ENCODE data around the gene TUBD1. TPM values are rescaled to one million over a fixed set of nuclear protein-coding genes. Genes with fewer than 3 reads are reported as not detected.
A peak's percentile ranks its signal among the peaks of the same experiment; 100 is the strongest.
"Not testable (repeated sequence)": the region's sequence is repeated elsewhere in the genome, so short reads cannot be mapped to it uniquely, and the experiment has no call there.

The TUBD1 gene
- total RNA-seq, 1 experiment from 2014 or later, result 18.1 TPM

DNA sequence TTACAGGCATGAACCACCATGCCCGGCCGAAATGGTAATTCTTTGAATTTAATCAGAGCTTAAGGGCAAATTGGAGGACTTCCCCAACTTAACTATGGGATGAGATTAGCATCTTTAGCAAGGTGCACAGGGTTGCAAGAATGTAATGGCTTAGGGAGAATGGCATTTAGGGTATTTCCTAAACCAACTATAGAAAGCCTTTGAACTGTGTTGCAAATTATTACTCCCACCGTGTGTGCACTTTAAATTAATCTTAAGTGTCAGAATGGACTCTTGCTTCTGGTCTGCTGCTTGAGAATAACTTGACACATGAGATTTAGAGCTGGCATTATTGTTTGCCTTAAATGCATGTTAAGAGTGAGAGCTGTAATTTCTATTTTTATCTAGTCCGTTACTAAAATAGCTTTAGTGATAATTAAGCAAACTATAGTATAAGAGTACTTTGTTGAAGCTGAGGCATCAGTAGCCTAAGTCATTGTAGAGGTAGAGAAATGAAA, 59.8 kb downstream of the TUBD1 start:
- DNase-seq (ENCODE audit: low read depth), result peak; percentile 78
- in situ Hi-C loops (cut with HindIII; ENCODE audit: low pct_unique_long_range_greater_than_20kb, low sequenced_read_pairs), result no loop called here

DNA sequence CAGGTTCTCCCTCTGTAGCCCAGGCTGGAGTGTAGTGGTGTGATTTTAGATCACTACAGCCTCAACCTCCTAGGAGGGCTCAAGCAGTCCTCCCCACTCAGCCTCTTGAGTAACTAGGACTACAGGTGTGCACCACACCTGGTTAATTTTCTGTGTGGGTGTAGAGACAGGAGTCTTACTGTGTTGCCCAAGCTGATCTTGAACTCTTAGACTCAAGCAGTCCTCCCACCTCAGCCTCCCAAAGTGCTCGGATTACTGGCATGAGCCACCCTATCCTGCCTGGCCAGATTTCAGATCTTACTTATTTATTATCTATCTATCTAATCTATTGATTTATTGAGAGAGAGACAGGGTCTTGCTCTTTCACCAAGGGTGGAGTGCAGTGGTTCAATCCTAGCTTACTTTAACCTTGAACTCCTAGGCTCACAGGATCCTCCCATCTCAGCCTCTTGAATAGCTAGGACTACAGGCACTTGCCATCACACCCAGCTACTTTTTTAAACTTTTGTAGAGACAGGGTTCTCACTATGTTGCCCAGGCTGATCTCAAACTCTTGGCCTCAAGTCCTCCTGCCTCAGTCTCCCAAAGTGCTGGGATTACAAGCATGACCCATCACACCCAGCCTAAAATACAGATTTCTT, 61.8 kb downstream of the TUBD1 start:
- DNase-seq (ENCODE audit: low read depth), result no peak
- in situ Hi-C loops (cut with HindIII; ENCODE audit: low pct_unique_long_range_greater_than_20kb, low sequenced_read_pairs), result no loop called here

DNA sequence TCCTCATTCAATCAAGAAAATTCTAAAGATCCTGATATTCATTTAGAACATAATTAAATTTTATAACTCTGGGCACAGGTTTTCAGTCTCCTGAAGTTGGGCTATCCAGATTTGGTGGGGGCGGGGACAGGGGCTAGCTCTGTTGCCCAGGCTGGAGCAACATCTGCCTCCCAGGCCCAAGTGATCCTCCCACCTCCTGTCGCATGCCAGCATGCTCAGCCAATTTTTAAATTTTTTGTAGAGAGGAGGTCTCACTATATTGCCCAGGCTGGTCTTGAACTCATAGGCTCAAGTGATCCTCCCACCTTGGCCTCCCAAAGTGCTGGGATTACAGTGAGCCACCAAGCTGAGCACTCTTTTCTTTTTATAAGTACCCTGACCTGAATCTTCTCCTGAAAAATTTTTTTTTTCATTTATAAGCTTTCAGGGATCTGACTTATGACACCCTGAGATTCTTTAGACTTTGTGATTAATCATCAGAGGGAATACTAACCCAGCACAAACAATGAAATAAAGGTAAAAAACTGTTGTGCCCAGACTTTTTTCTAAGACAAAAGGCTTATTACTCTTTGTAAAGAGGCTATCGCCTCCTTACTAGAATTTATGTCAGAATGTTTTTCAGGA, 62.6 kb downstream of the TUBD1 start:
- DNase-seq (ENCODE audit: low read depth), result peak; percentile 60
- in situ Hi-C loops (cut with HindIII; ENCODE audit: low pct_unique_long_range_greater_than_20kb, low sequenced_read_pairs), result no loop called here

DNA sequence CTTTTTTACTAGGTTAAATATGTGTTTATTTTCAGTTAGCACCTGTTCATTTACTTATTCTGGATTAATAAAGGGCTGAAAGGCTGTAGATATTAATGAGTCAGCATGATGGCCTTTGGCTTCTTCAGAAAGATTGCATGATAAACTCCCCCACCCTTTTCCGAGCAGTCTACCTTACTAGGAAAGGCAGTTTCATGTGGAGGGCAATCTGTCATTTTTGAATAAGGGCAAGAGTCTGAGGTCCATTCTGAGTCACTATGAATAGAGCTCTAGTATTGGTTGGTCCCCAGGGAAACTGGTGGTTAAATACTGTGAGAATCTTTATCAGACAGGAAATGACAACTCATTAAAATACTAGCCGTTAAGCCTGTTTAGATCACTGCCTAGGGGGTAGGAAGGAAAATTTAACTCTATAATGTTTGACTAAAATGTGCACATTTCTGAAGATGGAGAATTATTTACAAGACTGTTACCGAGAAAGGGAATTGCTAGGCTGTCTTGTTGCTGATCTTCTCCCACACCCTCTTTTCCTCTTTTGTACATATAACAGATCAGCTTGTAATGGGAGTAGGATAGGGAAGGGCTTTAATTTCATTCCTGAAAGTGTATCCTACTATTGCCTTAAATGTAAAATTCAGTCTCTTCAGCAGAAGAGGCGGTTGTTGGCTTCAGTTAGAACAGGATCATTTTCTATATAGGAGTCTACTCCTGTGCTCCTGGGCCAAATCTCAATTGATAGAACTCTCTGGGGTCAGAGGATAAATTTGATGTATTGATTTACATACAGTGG, 63.3 kb downstream of the TUBD1 start:
- in situ Hi-C loops (cut with HindIII; ENCODE audit: low pct_unique_long_range_greater_than_20kb, low sequenced_read_pairs), result no loop called here
- DNase-seq (ENCODE audit: low read depth), result peak; percentile 99

DNA sequence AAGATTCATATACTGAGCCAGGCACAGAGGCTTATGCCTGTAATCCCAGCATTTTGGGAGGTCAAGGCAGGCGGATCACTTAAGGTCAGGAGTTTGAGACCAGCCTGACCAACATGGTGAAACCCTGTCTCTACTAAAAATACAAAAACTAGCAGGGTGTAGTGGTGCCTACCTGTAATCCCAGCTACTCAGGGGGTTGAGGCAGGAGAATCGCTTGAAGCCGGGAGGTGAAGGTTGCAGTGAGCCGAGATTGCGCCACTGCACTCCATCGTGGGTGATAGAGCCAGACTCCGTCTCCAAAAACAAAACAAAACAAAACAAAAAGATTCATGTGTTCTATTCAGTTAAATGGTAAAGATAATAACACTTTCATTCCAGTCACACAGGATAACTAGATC, 63.9 kb downstream of the TUBD1 start:
- in situ Hi-C loops (cut with HindIII; ENCODE audit: low pct_unique_long_range_greater_than_20kb, low sequenced_read_pairs); DNase-seq (ENCODE audit: low read depth): not testable (repeated sequence)

DNA sequence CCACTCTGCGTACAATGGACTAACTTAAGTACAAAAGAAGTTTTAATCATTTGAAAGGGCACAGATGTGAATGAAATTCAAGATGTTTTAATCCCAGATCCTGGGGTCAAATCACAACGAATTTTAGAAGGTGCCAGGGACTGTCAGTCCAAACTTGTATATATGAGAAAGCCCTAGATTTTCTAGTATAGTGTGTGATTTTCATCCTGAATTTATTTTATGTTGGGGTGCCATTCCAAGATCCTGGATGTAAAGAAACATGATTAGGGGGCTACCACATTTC, 64.3 kb downstream of the TUBD1 start:
- in situ Hi-C loops (cut with HindIII; ENCODE audit: low pct_unique_long_range_greater_than_20kb, low sequenced_read_pairs), result no loop called here
- DNase-seq (ENCODE audit: low read depth), result no peak

DNA sequence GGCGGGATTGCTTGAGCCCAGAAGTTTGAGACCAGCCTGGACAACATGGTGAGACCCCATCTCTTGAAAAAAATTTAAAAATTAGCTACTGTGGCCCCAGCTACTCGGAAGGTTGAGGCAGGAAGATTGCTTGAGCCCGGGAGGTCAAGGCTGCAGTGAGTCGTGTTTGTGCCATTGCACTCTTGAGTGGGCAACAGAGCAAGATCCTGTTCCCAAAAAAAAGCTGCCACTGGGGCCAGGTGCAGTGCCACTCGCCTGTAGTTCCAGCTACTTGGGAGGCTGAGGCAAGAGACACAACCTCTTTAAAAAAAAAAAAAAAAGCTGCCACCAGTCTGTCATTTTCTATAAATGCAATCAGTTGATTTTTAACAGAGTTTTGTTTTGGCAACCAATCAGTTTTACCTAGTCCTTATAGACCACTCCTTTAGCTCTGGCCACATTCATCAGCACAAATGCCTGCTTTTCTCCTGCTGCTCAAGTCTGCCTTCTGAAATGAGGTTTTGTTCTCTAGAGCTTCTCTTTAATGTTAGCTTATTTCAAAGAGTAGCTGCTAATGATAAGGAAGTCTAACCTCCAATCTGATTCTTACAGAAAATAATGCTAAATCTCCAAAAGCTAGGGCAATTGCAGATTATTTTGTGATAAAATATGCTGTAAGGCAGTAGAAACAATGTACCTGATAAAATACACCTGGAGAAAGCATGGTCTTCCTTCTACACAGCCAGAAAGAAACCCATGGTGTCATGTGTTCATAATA, 64.8 kb downstream of the TUBD1 start:
- in situ Hi-C loops (cut with HindIII; ENCODE audit: low pct_unique_long_range_greater_than_20kb, low sequenced_read_pairs), result no loop called here
- DNase-seq (ENCODE audit: low read depth), result peak; percentile 89

DNA sequence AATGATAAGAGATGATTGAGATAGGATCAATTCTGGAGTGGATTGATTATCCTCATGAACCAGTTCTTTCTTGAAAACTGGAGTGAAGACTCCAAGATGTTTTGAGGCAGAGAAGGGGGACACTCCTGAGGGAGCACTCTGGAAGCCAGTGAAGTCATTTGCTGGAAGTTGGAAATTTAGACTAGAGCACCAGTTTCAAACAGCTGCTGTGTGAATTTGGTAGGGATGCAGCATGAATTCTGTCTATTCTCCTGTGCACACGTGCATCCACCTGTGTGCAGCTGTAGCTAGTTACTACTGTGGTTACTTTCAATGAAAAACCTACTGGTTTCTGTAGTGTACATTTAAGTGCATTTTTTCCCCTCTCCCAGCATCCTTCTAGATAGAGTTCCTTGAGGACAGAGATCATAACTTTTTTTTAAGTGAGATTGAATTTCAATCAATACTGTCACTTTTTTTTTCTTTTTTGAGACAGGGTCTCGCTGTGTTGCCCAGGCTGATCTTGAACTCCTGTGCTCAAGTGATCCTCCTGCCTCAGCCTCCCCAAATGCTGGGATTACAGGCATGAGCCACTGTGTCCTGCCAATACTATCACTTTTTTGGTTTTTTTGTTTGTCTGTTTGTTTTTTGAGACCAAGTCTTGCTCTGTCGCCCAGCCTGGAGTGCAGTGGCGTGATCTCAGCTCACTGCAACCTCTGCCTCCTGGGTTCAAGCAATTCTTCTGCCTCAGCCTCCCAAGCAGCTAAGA, 65.9 kb downstream of the TUBD1 start:
- in situ Hi-C loops (cut with HindIII; ENCODE audit: low pct_unique_long_range_greater_than_20kb, low sequenced_read_pairs), result no loop called here
- no peak for DNase-seq (ENCODE audit: low read depth)

DNA sequence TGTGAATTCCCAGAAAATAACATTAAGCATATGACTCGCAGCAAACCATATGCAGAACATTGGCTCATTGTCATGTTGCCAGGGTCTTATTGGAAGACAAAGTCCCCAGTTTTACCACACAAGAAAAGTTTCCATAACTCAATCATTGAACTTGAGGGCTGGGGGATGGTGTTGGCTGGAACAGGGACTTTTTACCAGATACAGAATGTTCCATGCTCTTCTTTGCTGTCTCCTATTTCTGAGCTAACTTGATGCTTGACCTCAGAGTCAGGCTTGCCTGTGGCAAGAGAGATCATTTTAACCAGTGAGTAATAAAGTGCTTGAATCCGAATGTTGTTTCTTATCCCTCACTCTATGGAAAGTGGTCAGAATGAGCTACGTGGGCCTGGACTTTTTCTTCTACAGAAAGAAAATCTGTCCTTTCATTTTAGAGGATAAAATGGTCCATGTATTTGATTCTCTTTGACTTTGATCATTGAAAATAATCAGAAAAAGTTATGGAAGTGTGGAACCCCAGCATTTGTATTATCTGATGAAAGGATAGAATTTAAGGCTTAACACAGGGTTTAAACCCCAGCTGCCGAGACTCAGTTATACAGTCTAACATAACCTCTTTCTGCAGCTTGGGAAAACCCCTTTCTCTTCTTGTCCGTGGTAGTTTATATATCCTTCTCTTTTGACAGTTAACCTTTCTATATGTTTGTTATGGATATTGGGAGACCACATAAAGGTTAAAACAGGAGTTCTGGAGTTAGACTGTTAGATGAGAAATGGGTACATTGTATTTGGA, 67.0 kb downstream of the TUBD1 start:
- DNase-seq (ENCODE audit: low read depth), result no peak
- in situ Hi-C loops (cut with HindIII; ENCODE audit: low pct_unique_long_range_greater_than_20kb, low sequenced_read_pairs), result no loop called here

DNA sequence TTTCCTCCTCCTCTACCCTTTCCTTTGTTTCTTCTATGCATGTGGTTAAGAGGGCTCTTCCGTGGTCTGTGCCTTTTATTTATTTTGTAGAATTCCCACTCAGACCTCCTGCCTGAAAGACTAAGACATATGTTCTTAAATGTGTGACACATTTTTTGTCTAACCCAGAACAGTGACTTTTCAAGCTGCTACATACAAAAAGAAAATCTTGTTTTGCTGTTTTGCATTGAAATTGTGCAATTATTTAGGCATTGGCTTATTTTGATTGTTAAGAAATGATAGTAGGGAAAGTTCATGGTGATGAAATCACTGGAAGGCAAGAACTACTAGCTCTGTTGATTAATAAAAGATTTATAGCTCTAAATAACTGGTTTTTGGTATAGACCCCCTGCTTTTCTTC, 76.8 kb downstream of the TUBD1 start:
- DNase-seq (ENCODE audit: low read depth), result no peak
- in situ Hi-C loops (cut with HindIII; ENCODE audit: low pct_unique_long_range_greater_than_20kb, low sequenced_read_pairs), result no loop called here

DNA sequence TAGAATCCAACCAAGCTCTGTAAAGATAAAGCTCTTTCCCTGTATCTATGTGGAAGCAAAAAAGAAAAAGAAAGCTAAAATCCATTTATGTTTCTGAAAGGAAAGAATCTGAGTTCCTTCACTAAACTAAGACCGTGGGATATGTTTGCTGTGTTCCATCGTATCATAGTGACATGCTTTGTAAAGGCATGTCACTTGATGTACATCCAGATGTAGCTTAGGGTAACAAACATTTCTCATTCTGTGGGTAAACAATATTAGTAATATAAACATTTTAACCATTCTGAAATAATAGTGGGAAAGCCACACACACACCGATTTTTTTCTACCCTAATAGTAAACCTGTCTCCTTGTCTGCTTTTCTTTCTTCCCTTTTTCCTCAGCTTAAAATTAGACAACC, 78.1 kb downstream of the TUBD1 start:
- in situ Hi-C loops (cut with HindIII; ENCODE audit: low pct_unique_long_range_greater_than_20kb, low sequenced_read_pairs), result no loop called here
- DNase-seq (ENCODE audit: low read depth), result no peak

DNA sequence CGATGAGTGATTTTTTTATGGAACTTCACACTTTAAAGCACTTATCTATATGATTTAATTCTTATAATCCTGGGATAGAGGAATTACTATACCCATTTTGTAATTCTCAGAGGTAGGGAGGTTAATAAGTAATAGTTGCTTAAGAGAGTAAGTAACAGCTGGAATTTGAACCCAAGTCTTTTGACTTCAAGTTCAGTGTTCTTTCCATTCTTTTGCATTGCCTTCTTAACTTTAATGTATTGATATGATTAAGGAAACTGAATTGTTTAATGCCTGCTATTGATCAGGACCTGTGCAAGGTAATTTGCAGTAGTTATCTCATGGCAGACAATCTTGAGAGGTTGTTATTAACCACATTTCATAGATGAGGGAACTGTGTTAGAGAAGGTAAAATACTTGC, 78.5 kb downstream of the TUBD1 start:
- in situ Hi-C loops (cut with HindIII; ENCODE audit: low pct_unique_long_range_greater_than_20kb, low sequenced_read_pairs), result no loop called here
- DNase-seq (ENCODE audit: low read depth), result no peak

DNA sequence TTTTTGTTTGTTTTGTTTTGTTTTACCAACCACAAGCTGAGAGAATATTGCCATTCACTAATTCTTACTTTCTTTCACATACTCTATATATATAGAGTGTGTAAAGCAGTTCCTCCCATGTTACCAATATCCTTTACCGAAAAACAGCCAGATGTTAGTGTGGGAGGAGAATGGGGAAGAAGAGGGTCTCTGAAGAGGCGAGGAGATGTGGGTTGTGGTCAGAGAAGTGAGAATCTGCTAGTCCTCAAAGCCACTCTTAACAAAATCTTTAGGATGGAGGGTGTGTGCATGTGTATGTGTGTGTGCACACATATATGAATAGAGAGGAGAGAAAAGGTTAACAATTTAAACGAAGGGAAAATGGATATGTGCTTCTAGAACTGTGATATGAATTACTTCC, 80.6 kb downstream of the TUBD1 start:
- in situ Hi-C loops (cut with HindIII; ENCODE audit: low pct_unique_long_range_greater_than_20kb, low sequenced_read_pairs), result no loop called here

DNA sequence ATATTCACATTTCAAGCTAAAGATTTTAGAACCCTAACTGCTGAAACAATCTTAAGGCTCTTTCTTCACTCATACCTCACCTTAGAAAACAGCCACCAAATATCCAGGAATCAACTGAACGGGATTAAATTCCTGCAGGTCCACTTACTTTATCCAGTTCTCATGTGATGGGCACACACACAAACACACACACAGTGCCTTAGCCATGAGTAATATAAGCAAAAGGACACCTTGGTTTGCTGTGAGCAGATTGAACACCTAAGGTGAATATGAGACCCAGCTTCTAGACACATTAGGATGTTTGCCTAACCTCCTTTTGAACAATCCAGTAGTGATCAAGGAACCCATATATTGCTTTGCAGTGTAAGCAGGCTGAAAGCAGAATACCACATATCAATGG, 81.5 kb downstream of the TUBD1 start:
- DNase-seq (ENCODE audit: low read depth), result no peak
- in situ Hi-C loops (cut with HindIII; ENCODE audit: low pct_unique_long_range_greater_than_20kb, low sequenced_read_pairs), result no loop called here

More for the DNA sequence above, 80.6 kb downstream of the TUBD1 start:
- DNase-seq (ENCODE audit: low read depth), result no peak

DNA sequence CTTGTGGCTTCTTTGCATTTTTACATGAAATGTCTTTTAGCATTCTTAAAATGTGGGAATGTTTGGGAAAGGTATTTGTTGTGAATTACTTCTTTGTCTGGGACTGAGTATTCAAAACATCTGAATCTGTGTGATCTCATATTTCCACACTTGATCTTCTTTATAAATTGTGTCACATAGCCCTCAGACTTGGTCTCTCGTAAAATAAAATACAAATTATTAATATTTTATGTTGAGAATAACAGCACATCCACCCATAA, 81.9 kb downstream of the TUBD1 start:
- in situ Hi-C loops (cut with HindIII; ENCODE audit: low pct_unique_long_range_greater_than_20kb, low sequenced_read_pairs), result no loop called here
- DNase-seq (ENCODE audit: low read depth), result no peak
